ENCODE results near the gene RASGRF2.

Gene RASGRF2

GRCh38 chr5:81069990-81070389 lies 109.8 kb downstream of the RASGRF2 start:
- H3K4me1 ChIP-seq: no peaks in the 10 kb centered on the region
- no peak for TF ChIP-seq CTCF (IDR thresholded peaks at IDR 0.05; ENCODE audit: low read depth, low read length)
- no peaks in the 10 kb centered on the region; the same call in 1 of the 2 replicates for H3K36me3 ChIP-seq
- H3K9me3 ChIP-seq: no peaks in the 10 kb centered on the region
- H3K4me3 ChIP-seq (ENCODE audit: low read depth, low read length): no peak overlapping the region
- no peak for DNase-seq
- H3K27me3 ChIP-seq: no peaks in the 10 kb centered on the region

GRCh38 chr5:81070571-81071255 lies 110.5 kb downstream of the RASGRF2 start:
- H3K9me3 ChIP-seq: no peaks in the 10 kb centered on the region
- no peaks in the 10 kb centered on the region for H3K4me1 ChIP-seq
- no peaks in the 10 kb centered on the region for H3K27me3 ChIP-seq
- TF ChIP-seq CTCF (IDR thresholded peaks at IDR 0.05; ENCODE audit: low read depth, low read length): no peak
- no peaks in the 10 kb centered on the region; the same call in 1 of the 2 replicates for H3K36me3 ChIP-seq
- no peak overlapping the region for H3K4me3 ChIP-seq (ENCODE audit: low read depth, low read length)
- DNase-seq: no peak

GRCh38 chr5:81075041-81075440 lies 114.9 kb downstream of the RASGRF2 start:
- H3K9me3 ChIP-seq: no peaks in the 10 kb centered on the region
- no peak overlapping the region for H3K4me3 ChIP-seq (ENCODE audit: low read depth, low read length)
- 0 out of 2 replicates have a peak, but pooled peaks cover 2% of the 10 kb centered on the region for H3K27me3 ChIP-seq
- TF ChIP-seq CTCF (IDR thresholded peaks at IDR 0.05; ENCODE audit: low read depth, low read length): no peak
- H3K4me1 ChIP-seq: no peaks in the 10 kb centered on the region
- H3K36me3 ChIP-seq: no peaks in the 10 kb centered on the region
- no peak for DNase-seq

- Histone ChIP-seq H3K36me3 (no peaks in the 10 kb centered on the region), H3K27me3 (0 out of 2 replicates have a peak, but pooled peaks cover 2% of the 10 kb centered on the region)
- no peak for TF ChIP-seq CTCF (IDR thresholded peaks at IDR 0.05; ENCODE audit: low read depth, low read length)
Measured at GRCh38 chr5:81077105-81077504, 116.9 kb downstream of the RASGRF2 start.

GRCh38 chr5:81078930-81079329 lies 118.8 kb downstream of the RASGRF2 start:
- no peak for TF ChIP-seq CTCF (IDR thresholded peaks at IDR 0.05; ENCODE audit: low read depth, low read length)
- no peak overlapping the region for H3K4me3 ChIP-seq (ENCODE audit: low read depth, low read length)
- no peak for DNase-seq
- no peaks in the 10 kb centered on the region for H3K36me3 ChIP-seq
- 0 out of 2 replicates have a peak, but pooled peaks cover 2% of the 10 kb centered on the region for H3K27me3 ChIP-seq
- no peaks in the 10 kb centered on the region for H3K4me1 ChIP-seq
- no peaks in the 10 kb centered on the region for H3K9me3 ChIP-seq

More at GRCh38 chr5:81077105-81077504, 116.9 kb downstream of the RASGRF2 start:
- no peaks in the 10 kb centered on the region for H3K9me3 ChIP-seq
- no peaks in the 10 kb centered on the region for H3K4me1 ChIP-seq
- no peak overlapping the region for H3K4me3 ChIP-seq (ENCODE audit: low read depth, low read length)
- DNase-seq: no peak

GRCh38 chr5:81080809-81081460 lies 120.8 kb downstream of the RASGRF2 start:
- TF ChIP-seq CTCF (IDR thresholded peaks at IDR 0.05; ENCODE audit: low read depth, low read length): no peak
- Histone ChIP-seq H3K36me3 (no peaks in the 10 kb centered on the region), H3K27me3 (0 out of 2 replicates have a peak, but pooled peaks cover 2% of the 10 kb centered on the region), H3K4me1 (no peaks in the 10 kb centered on the region), H3K9me3 (no peaks in the 10 kb centered on the region), H3K4me3 (ENCODE audit: low read depth, low read length) (no peak overlapping the region)
- DNase-seq: no peak
